ENCODE measurements around the gene GORASP2.

The GORASP2 gene

DNA sequence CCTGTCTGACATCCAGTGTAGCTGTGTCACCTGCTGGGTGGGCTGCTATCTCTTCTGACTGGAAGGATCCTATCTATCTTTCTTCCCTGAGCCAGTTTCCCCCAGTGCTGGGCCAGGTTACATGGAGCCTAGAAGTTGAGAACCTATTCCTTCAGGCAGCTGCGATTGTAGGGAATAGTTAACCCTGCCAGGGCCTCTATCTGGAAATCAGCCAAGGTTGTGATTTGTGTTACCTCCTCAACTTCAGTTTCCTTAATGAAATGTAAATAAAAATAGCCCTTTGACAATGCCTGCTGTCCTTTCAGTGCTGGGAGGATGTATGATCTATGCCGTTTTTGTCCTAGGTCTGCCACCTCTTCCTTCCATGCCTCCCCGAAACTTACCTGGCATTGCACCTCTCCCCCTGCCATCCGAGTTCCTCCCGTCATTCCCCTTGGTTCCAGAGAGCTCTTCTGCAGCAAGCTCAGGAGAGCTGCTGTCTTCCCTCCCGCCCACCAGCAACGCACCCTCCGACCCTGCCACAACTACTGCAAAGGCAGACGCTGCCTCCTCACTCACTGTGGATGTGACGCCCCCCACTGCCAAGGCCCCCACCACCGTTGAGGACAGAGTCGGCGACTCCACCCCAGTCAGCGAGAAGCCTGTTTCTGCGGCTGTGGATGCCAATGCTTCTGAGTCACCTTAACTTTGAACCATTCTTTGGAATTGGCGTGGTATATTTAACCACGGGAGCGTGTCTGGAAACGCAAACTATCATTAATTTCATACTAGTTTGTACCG is 36.6 kb downstream of the GORASP2 start:
- DNase-seq (ENCODE audit: low spot score) (no peak), FAIRE-seq (no peak)

DNA sequence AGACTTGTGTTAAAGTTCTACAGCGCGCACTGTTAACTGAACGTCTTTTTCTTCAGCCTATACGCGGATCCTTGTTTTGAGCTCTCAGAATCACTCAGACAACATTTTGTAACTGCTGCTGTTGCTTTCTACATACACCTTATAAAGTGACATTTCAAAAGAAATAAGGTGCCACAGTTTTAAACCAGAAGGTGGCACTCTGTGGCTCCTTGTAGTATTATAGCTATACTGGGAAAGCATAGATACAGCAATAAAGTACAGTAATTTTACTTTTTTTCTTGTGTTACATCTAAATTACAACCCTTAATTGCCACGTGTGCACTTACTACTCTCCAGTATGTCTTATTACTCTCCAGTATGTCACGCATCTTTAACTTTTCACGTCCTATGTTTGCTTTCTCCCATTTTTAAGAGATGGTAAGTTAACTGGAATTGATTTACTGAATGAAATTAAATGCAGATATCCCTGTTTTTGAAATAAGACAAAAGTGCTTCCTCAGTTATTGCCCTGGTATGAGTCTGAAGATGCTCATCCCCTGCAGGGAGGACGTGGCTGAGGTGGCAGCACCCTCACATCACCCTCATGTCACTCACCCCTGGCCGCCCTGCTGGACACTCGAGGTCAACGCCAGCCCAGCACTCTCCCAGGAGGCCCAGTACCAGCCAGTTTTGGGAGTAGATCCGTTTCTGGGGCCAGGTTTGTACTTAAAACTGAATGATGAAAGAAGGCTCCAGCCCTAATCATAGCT is 37.8 kb downstream of the GORASP2 start:
- DNase-seq (ENCODE audit: low spot score) (peak; percentile 24), FAIRE-seq (no peak)

DNA sequence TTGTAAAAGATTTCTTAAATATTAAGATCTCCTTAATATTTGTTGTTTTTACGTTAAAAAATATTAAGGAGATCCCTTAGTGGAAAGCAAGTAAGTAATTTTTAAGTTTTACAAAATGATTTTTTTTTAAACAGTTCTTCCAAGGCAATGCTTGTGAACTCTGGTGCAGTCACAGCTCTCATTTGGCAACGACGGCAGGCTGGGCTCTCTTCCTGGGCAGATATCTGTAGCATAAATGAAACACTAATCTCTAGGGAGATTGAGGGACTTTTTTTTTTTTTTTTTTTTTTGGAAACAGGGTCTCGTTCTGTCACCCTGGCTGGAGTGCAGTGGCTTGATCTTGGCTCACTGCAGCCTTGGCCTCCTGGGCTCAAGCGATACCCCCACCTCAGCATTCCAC is 38.5 kb downstream of the GORASP2 start:
- FAIRE-seq (no peak), DNase-seq (ENCODE audit: low spot score) (no peak)

DNA sequence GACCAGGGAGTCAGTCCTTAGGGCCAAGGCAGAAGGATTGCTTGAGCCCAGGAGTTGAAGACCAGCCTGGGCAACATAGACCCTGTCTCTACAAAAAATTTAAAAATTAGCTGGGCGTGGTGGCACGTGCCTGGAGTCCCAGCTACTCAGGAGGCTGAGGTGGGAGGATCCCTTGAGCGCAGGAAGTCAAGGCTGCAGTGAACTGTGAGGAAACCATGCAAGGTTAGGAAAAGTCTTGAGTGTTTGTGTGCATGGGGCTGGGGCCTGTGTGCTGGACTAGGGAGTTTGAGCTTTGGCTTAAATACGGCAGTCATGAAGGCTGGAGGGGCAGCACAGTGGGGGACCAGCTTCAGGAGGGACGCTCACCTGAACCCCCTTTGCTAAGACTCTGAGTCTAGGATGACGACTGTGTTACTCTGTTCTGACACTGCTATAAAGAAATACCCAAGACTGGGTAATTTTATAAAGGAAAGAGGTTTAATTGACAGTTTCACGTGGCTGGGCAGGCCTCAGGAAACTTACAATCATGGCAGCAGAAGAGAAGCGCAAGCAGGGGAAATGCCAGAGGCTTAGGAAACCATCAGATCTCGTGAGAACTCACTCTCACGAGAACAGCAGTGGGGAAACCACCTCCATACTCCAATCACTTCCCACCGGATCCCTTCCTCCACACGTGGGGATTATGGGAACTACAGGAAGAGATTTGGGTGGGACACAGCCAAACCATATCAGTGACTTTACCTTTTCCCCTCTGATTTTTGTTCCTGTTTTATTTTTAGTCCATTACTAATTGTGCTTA is 39.4 kb downstream of the GORASP2 start:
- FAIRE-seq (no peak), DNase-seq (ENCODE audit: low spot score) (no peak)

DNA sequence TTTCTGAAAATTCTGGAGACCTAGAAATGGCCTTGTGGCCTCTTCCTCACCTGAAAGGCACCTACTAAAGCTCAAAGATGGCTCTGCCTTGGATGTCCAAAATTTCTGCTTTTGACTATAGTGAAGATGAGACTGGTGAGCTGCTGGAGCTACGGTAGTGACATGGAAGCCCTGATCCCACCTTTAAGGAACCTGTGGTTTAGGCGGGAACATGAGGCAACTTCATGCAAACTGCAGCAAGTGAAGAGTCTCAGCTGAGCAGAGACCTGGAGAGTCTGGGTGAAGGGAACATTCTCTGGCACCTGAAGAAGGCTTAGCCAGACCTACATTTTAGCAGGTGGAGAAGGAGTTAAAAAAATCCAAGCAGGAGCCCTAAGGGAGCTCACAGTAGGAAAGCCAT is 40.0 kb downstream of the GORASP2 start:
- no peak for FAIRE-seq

DNA sequence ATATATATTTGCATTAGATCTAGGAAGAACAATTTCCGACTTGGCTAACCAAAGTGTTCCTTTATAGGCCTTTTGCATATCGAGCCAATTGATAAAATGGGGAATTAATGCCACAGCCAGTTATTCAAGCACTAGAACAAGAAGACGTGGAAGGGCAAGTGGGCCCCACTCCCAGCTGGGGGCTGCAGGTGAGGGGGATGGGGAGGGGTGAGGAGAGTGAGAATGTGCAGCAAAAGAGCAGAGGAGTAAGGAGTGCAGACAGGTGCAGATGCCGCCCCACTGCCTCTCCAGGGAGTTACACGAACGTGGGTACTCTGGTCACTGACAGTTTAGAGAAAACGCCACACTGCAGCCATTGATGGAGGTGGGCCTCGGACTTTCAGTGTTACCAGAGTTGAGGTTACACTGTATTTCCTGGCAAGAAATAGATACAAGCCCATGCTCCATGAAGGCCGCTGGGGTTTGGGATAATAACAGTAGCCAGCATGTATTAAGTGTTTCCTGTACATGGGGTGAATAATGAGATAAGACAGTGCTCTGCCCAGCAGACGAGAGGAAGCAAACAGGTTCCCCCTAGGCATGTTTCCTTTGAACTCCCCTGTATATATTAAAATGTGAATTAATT is 40.9 kb downstream of the GORASP2 start:
- FAIRE-seq (no peak), DNase-seq (ENCODE audit: low spot score) (no peak)

More for the DNA sequence above, 40.0 kb downstream of the GORASP2 start:
- no peak for DNase-seq (ENCODE audit: low spot score)

DNA sequence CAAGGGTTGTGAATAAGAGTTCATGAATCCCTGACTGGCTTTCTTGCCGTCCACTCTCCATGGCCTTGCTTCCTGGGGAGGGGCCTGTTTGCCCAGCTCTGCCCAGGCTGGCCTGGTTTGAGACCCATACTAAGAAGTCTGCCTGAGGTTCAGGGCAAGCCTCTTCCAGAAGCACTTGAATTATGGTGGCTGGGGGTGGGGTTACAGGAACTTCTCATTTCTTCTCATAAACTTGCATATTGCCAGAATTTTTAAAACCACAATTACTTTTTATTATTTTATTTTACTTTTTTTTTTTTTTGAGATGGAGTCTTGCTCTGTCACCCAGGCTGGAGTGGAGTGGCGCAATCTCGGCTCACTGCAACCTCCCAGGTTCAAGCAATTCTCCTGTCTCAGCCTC is 42.0 kb downstream of the GORASP2 start:
- FAIRE-seq = no peak

DNA sequence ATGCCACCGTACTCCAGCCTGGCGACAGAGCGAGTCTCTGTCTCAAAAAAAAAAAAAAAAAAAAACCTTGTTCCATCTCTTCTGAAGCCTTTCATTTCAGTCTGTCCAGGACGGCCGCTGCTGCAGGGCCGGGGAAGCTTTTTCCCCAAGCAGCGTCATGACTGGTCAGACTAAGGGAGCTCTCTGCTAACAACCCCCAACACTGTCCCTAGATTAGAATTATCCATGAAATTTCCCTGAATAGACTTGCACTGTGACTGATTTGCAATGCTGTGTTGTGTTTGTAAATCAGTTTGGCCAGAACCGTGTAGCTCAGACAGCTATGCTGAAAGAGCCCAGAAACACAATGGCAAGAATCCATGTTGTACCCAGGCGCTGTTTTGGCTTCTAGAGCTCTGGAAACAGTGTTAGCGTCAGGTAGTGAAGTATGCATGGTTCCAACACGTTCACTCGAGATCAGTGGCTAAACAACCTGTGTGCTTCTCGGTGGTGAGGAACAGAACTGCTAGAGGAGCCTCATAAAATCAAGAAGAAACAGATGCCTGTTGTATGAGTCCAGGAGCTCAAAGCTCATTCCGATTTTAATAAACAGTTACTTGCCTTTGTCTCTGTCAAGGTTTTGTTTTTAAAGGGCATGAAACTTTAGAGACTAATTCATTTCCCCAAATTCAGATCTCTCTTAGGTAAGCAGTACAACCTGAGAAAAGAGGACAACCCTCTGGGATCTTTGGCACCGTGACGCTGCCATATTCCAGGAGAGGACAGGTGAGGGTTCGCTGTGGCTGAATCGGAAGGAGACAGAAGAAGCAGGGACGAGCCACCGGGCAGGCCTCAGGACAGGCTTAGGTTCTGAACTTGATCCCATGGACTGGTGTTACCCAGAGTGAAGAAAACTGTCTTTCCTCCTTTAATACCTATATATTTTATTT is 43.5 kb downstream of the GORASP2 start:
- DNase-seq (ENCODE audit: low spot score) (no peak), FAIRE-seq (no peak)

More for the DNA sequence above, 42.0 kb downstream of the GORASP2 start:
- DNase-seq (ENCODE audit: low spot score) = no peak

DNA sequence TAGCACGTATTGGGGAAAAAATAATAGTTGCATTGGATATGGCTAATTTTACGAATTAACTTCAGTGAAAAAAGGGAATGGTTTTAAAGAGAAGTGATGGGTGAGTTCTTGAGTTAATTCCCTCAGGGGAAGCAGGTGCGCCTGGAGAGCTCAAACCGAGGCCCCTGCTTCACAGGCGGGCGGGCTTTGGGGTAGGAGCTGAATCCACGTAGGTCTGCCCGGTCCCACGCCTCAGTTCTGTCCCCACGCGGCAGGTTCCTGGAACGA is 44.1 kb downstream of the GORASP2 start:
- no peak for DNase-seq (ENCODE audit: low spot score)
- no peak for FAIRE-seq

DNA sequence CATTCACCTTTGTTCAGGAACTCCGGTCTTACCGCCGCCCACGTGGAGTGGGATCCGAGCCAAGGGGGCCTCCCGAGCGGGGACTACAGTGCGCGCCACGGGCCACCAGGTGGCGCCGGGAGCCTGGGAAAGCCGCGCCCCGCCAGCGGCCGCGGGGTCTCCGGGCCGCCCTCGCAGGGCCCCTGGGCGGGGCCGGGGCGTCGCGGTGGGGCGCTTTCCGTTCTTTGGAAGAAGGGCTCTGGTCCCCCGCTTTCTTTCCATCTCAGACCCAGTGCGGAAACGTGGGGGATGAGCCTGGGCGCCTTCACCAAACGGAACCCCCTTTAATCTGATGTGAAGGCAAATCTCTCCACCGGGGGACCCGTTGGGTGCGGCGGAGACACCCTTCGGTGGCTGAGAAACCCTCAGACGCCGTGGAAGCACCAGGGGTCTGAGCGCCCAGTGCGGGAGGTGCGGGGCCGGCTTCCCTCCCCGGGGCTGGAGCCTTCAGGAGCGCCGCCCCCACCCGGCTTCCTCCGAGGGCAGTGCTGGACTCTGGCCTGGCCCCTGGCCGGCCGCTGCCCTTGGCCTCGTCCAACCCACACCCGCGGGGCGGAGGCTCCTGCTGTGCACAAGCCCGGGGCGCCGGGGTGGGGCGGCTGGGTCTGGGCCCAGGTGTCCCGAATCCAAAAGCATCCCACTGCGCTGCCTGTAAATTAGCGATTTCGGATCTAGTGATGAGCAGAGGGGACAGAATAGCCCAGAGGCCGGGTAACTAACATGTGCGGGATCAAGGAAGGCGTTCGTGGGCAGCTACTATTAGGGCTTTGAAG is 44.6 kb downstream of the GORASP2 start:
- DNase-seq (ENCODE audit: low spot score) (peak; percentile 95), FAIRE-seq (no peak)

DNA sequence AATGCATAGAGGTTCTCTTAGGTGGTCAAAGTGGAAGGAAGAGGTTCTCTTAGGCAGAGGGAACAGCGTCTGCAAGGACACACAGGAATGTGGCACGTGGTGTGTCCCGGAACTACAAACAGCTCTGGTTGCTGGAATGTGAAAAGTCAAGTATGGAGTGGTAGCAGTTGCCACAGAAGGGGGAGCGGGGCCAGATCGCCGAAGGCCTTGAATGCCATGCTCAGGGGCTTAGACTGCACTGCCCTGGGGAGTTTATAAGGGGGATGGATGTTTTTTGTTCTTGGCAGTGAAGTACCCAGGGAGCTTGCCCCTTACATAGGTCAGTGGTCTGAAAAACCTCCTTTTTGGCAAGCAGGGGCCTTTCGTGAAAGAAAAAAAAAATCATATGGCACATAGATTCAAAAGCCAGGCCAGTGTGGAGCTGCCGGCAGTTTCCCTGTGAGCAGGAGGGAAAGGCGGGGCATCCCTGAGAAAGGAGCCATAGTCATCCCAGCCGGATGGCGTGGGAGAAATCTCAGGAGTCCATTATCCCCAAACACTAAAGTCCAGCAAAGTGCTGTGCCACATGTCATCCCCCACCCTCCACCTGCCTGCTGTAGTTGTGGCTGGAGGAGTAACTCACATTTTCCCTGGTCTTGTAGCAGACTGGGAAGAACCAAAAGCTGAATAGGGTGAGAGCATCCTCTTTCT is 45.4 kb downstream of the GORASP2 start:
- DNase-seq (ENCODE audit: low spot score) = peak; percentile 53
- no peak for FAIRE-seq

DNA sequence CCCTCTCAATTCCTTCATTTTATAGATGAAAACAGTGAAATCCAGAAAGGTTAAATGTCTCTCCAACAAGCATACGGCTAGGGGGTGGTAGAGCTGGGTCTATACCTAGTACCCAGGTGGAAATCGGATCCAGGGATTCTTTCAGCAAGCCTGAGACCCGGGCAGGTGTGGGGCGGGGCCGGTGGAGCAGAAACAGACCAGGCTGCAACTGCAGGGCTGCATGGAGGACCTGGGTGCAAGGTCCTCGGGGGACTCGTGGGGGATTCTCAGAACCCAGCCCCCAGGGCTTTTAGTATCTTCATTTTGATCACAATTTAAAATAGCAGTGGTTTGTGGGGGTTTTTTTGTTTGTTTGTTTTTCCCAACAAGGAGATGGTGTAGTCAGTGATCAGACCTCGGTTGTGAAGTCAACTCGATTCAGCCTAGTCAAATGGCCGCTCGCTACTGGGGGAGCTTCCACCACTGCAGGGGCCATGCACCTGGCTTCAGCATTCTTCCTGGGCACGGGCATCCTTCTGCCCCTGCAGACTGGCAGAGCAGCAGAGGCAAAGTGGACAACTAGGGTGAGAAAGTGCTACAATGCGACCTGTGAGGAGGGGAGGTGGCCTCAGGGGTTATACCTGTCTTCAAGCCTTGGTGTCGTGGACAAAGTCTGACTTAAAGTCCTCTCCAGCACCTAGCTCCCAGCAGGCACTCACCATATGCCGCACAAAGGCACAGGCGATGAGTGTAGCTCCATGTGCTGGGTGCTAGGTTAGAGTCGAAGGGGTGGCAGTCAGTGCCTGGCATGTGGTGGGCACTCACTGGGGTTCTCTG is 46.3 kb downstream of the GORASP2 start:
- FAIRE-seq (no peak), DNase-seq (ENCODE audit: low spot score) (no peak)

DNA sequence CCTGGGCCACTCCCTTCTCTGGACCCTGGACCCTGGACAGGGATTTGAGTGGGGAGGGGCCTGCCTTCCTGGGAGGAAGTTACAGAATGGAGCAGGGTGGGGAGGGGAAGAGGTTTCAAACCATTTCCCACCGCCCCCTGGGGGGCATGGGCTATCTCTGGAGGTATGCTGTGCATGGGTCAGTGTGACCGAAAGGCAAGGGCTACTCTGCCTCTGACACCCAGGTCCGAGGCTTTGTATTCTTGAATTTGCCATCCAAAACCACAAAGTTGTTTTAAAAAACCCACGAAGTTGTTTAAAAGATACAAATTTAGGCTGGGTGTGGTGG is 46.9 kb downstream of the GORASP2 start:
- FAIRE-seq (no peak), DNase-seq (ENCODE audit: low spot score) (no peak)

DNA sequence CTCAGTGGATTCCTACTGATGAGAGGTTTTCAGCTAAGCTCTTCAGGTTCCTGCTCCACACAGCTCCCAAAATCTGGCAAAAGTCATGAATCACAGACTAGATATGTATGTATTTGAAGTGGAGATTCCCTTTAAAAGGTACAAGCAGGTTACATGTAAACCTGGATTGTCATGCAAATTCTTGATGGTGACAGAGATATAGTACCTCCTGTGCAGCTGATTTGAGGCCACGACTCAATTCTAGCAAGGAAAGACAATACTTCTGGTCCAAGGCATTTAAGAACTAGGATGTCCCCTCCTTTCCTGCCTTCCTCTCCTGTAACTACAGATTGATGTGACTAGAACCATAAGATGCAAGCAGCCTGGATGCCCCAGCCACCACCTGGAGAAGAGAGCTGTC is 55.0 kb downstream of the GORASP2 start:
- FAIRE-seq = no peak

DNA sequence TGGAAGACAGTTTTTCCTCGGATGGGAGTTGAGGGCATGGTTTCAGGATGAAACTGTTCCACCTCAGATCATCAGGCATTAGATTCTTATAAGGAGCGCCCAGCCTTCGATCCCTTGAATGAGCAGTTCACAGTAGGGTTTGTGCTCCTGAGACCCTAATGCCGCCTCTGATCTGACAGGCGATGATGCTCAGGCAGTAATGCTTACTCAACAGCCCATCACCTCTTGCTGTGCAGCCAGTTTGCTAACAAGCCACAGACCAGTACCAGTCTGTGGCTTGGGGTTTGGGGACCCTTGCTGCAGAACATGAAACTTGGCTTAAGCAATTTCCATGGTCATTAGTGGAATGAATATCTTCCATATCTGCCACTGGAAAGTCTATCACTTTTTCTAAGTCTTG is 56.4 kb downstream of the GORASP2 start:
- DNase-seq (ENCODE audit: low spot score) (no peak), FAIRE-seq (no peak)

More for the DNA sequence above, 55.0 kb downstream of the GORASP2 start:
- no peak for DNase-seq (ENCODE audit: low spot score)

DNA sequence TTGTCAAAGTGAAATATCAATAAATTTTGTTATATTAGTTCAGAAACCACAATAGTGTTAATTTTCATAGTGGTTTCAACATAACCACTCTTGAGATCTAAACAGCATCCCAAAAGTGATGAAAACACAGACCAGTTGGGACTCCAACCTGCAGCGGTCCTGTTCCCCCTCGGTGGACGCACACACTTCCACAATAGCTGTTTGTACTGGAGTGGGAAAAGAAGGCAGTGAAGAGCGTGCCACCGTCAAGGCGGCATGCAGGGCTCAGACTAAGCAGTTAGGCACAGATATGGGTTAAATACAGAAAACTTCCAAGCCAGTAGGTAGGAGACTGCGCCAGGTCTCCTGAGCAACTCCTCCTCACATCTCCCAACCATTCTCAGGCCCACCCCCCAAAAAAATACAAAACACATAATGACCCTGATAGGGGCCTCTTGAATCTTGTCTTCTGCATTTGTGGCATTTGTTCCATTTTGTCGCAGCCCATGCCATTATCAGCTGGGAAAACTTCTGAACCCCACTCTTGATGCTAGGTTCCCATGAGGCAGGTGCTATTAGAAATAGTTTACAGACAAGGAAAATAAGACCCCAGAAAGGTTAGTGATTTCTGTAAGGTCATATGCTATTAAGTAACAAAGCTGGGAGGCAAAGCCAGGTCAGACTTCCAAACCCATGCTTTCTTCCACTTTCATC is 57.7 kb downstream of the GORASP2 start:
- FAIRE-seq (no peak), DNase-seq (ENCODE audit: low spot score) (no peak)

DNA sequence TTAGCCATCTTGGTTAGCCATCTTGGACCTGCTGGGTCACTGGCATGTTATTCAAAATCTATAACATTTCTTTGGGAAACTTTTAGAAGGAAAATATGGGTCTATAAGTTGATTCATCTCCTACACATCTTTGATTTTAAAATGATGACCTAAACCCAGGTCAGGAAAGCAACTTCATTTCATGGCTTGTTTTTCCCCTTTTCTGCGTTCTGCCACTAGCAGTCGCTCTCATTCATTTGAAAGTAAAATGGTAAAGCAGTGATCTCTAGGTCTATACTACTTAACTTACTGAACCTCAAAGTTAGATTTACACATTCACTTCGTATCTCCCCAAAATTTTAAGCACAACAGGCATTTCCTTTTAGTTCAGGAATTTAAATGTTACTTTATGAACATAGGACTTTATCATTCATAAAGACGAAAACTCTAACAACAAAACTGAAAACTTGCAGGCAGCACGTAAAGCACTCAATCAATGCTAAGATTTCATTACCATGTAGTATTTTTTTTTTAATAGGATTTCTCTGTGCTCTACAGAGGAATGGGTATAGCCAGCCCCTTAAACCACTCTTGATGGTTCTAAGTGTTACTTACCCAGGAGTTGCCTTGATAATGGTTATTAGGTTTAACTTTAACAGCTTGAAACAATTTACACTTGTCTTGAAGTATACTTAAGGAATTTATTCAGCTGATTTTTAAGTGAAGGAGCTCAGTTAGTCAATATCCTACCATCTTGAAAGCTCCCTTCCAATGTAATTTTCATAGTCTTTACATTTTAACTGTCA is 62.5 kb downstream of the GORASP2 start:
- FAIRE-seq (no peak), DNase-seq (ENCODE audit: low spot score) (no peak)
